LNCaP clone FGC (cell line): ENCODE data around the gene OR2W1.

Experiments used
- DNase-seq: peaks from one replicate; pipeline ENCODE4 v3.0.0-alpha.2; 2011; ENCODE audit warnings: low read depth
- H3K4me3 ChIP-seq: 2 replicates; pipeline ENCODE4 v1.5.1; 2011; ENCODE audit warnings: mild to moderate bottlenecking, low read depth, low read length, control low read depth
- TF ChIP-seq, protein P1 (sequence below): IDR thresholded peaks from 2 replicates; pipeline ENCODE4 v1.5.1; 2012; ENCODE audit warnings: mild to moderate bottlenecking; ENCODE audit not compliant: control insufficient read depth, insufficient read depth; ENCODE audit errors: extremely low read depth

OR2W1 gene

DNA sequence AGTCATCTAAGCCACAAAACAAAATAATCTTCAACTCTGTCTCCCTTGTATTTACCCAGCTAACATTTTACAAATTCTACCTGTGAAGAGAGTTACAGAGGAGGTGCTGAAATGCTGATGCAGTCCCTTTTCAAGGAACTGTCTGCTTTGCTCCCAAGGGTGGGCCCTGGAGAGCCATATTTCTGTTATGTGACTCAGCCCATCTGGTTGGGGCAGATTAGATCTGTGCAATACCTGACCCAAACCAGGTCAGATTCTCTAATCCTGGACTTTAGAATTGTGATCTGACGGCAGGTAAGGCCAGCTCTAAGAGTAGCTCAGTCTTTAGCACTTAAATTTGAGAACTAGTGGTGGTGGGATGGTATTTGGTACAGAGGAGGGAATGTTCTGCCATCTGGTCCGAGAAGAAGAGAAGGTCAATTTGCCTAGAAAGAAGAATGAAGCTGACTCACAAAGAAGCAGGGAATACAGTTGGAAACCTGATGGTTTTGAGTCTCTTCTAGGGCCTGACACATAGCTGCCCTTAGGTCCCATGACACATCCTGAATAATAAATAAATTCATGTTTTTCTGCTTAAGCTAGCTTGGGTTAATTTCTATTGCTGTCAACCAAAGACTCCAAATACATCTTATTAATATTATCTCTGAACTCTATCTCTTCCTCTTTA is 48.0 kb downstream of the OR2W1 start:
- no peak overlapping the region for H3K4me3 ChIP-seq
- TF ChIP-seq, protein P1, sequence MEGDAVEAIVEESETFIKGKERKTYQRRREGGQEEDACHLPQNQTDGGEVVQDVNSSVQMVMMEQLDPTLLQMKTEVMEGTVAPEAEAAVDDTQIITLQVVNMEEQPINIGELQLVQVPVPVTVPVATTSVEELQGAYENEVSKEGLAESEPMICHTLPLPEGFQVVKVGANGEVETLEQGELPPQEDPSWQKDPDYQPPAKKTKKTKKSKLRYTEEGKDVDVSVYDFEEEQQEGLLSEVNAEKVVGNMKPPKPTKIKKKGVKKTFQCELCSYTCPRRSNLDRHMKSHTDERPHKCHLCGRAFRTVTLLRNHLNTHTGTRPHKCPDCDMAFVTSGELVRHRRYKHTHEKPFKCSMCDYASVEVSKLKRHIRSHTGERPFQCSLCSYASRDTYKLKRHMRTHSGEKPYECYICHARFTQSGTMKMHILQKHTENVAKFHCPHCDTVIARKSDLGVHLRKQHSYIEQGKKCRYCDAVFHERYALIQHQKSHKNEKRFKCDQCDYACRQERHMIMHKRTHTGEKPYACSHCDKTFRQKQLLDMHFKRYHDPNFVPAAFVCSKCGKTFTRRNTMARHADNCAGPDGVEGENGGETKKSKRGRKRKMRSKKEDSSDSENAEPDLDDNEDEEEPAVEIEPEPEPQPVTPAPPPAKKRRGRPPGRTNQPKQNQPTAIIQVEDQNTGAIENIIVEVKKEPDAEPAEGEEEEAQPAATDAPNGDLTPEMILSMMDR: no peak
- DNase-seq: no peak

DNA sequence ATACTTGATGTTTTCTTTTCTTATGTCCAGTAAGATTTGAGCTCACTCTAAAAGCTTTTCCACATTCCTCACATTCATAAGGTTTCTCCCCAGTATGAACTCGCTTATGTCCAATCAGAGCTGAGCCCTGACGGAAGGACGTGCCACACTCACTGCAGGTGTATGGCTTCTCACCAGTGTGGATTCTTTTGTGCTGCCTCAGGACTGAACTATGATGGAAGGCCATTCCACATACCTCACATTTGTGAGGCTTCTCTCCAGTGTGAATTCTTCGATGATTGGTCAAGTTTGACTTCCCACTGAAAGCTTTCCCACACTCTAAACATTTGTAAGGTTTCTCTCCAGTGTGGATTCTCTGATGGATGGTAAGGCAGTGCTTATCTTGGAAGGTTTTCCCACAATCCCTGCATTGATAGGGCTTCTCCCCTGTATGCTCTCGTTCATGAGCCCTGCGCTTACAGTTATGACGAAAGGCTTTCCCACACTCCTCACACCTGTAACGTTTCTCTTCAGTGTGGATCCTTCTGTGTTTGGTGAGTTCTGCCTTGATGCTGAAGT is 49.8 kb downstream of the OR2W1 start:
- no peak for DNase-seq
- H3K4me3 ChIP-seq: no peak overlapping the region
- TF ChIP-seq, protein P1: no peak
